IMR-90 (cell line): Measurements from ENCODE around the gene LIG1.

Experiments
- BHLHE40 ChIP-seq: fragments of 150-350 bp; IDR thresholded peaks from 2 replicates; pipeline ENCODE4 v1.6.1; 2016; ENCODE audit warnings: mild to moderate bottlenecking, low read depth, low read length
- CTCF ChIP-seq: conservative IDR thresholded peaks from 2 replicates; pipeline ENCODE4 v1.5.1; 2012; ENCODE audit warnings: mild to moderate bottlenecking, low read depth, low read length, improper control_type of control experiment
- MAZ ChIP-seq: IDR thresholded peaks from 2 replicates; pipeline ENCODE4 v1.6.1; 2012; ENCODE audit warnings: low read depth, mild to moderate bottlenecking, low read length, improper control_type of control experiment, moderate library complexity, borderline replicate concordance
- POLR2A ChIP-seq: IDR thresholded peaks from 2 replicates; pipeline ENCODE4 v1.6.1; 2012; ENCODE audit warnings: mild to moderate bottlenecking, low read depth, low read length

DNA sequence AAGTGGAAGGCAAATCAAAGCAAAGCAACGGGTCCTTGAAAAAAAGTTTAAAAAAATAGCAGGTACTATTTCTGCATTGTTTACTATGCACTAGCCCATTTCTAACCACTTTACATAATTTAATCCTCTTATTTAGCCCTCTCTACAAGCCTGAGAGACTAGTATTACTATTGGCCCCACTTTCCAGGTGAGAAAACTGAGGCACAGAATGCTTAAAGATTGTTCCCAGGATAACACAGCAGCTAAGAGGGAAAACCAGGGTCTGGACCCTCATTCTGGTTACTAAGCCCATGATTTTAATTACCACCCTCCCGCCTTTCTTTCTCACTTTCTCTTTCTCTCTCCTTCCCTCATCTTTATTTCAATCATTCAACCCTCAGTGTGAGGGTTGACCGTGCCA is 6.1 kb upstream of the LIG1 start:
- TF ChIP-seq CTCF (no peak), POLR2A (no peak), MAZ (no peak), BHLHE40 (no peak)
